GM23338 (cell line): ENCODE results near the gene ANO4. TPM values are rescaled to one million over a fixed set of nuclear protein-coding genes. Genes with fewer than 3 reads are reported as not detected.
"Not testable (repeated sequence)": the region's sequence is repeated elsewhere in the genome, so short reads cannot be mapped to it uniquely, and the experiment has no call there.

Experiments used
- ATAC-seq: fragments of 200-7000 bp; cut with Tn5 transposase; 3 replicates; pipeline ENCODE4 v1.9.1; 2020
- DNase-seq: peaks from one replicate; pipeline ENCODE4 v3.0.0-alpha.2; 2015; ENCODE audit warnings: low spot score
- H2AFZ ChIP-seq: fragments of 200-600 bp; sonication (generic); 2 replicates; pipeline ENCODE4 v1.8.0; 2016; ENCODE audit warnings: antibody characterized with exemption, mild to moderate bottlenecking, moderate library complexity
- H3F3A ChIP-seq: fragments of 200-600 bp; sonication (generic); replicated peaks from 2 replicates; pipeline ENCODE4 v1.8.0; 2017; ENCODE audit warnings: antibody characterized with exemption, mixed run types, low read depth
- H3K27ac ChIP-seq: fragments of 200-600 bp; sonication (generic); 2 replicates; pipeline ENCODE4 v1.6.1; 2016; ENCODE audit warnings: low read depth
- H3K27me3 ChIP-seq: fragments of 200-600 bp; sonication (generic); 2 replicates; pipeline ENCODE4 v1.8.0; 2016; ENCODE audit warnings: mild to moderate bottlenecking, mixed run types, moderate library complexity; ENCODE audit not compliant: insufficient read depth
- H3K36me3 ChIP-seq: fragments of 200-600 bp; sonication (generic); 2 replicates; pipeline ENCODE4 v1.8.0; 2016; ENCODE audit warnings: mild to moderate bottlenecking; ENCODE audit not compliant: insufficient read depth
- H3K4me1 ChIP-seq: fragments of 200-600 bp; sonication (generic); 2 replicates; pipeline ENCODE4 v1.8.0; 2016; ENCODE audit warnings: mild to moderate bottlenecking, moderate library complexity; ENCODE audit not compliant: insufficient read depth
- H3K4me2 ChIP-seq: fragments of 200-600 bp; sonication (generic); 2 replicates; pipeline ENCODE4 v1.7.1; 2017; ENCODE audit warnings: mixed run types
- H3K4me3 ChIP-seq: fragments of 200-600 bp; sonication (generic); 2 replicates; pipeline ENCODE4 v1.6.1; 2016; ENCODE audit warnings: mixed run types
- H3K79me2 ChIP-seq: fragments of 200-600 bp; sonication (generic); replicated peaks from 2 replicates; pipeline ENCODE4 v1.8.0; 2017; ENCODE audit warnings: mild to moderate bottlenecking; ENCODE audit not compliant: insufficient read depth
- H3K9me2 ChIP-seq: fragments of 200-600 bp; sonication (generic); 2 replicates; pipeline ENCODE4 v1.8.0; 2017; ENCODE audit not compliant: insufficient read depth
- H4K20me1 ChIP-seq: fragments of 200-600 bp; sonication (generic); replicated peaks from 2 replicates; pipeline ENCODE4 v1.8.0; 2017; ENCODE audit warnings: mild to moderate bottlenecking; ENCODE audit not compliant: insufficient read depth
- H3K27ac Mint-ChIP-seq: 2 replicates; pipeline ENCODE4 v1.8.0; 2020; ENCODE audit warnings: inconsistent platforms, mild to moderate bottlenecking, moderate library complexity, mixed read lengths
- H3K27me3 Mint-ChIP-seq: 3 replicates; pipeline ENCODE4 v1.8.0; 2022; ENCODE audit warnings: low read depth, mild to moderate bottlenecking, moderate library complexity, mixed read lengths, inconsistent platforms; ENCODE audit not compliant: insufficient read depth, poor library complexity
- H3K36me3 Mint-ChIP-seq: 3 replicates; pipeline ENCODE4 v1.8.0; 2021; ENCODE audit warnings: low read depth, mild to moderate bottlenecking, inconsistent platforms, moderate library complexity, mixed read lengths
- H3K4me1 Mint-ChIP-seq: 3 replicates; pipeline ENCODE4 v1.8.0; 2020; ENCODE audit warnings: mild to moderate bottlenecking, inconsistent platforms, mixed read lengths
- H3K4me3 Mint-ChIP-seq: 3 replicates; pipeline ENCODE4 v1.8.0; 2021; ENCODE audit warnings: moderate library complexity, mild to moderate bottlenecking, inconsistent platforms, mixed read lengths
- H3K9me3 Mint-ChIP-seq: 3 replicates; pipeline ENCODE4 v1.8.0; 2020; ENCODE audit warnings: moderate library complexity, mild to moderate bottlenecking, inconsistent platforms, mixed read lengths
- CREB1 ChIP-seq: fragments of 250-450 bp; sonication (Bioruptor Pico); IDR thresholded peaks from 2 replicates; pipeline ENCODE4 v1.5.0; 2020; ENCODE audit warnings: low read depth, mild to moderate bottlenecking, moderate library complexity
- CTCF ChIP-seq, 2 experiments: fragments of 200-600 bp in 1 of 2; sonication (generic) in 1 of 2; conservative IDR thresholded peaks; 2 replicates each; pipeline versions ENCODE4 v1.5.1 to v1.6.1; 2016 to 2017; ENCODE audit warnings: antibody characterized with exemption in 2 of 2, low read depth in 2 of 2, mild to moderate bottlenecking in 2 of 2, moderate library complexity in 1 of 2
- ETS1 ChIP-seq: IDR thresholded peaks from 2 replicates; pipeline ENCODE4 v1.6.1; 2016; ENCODE audit warnings: antibody characterized with exemption
- POLR2AphosphoS5 ChIP-seq: IDR thresholded peaks from 2 replicates; pipeline ENCODE4 v1.6.1; 2016; ENCODE audit warnings: antibody characterized with exemption, low read depth
- REST ChIP-seq: IDR thresholded peaks from one replicate; pipeline ENCODE4 v1.6.1; 2018; ENCODE audit warnings: antibody characterized with exemption; ENCODE audit not compliant: unreplicated experiment
- polyA plus RNA-seq: library from polyadenylated mRNA; unstranded; fragments of >200 nt; fragmentation: Nextera tagmentation; extraction: Ambion mirVana; gene quantifications from 2 replicates; pipeline ENCODE4 v1.2.1, GENCODE V29; 2016
- total RNA-seq: library from RNA; depleted of rRNA; stranded (reverse); fragments of >200 nt; shearing (Covaris generic); gene quantifications from 2 replicates; pipeline ENCODE4 v1.2.3, GENCODE V29; 2014

ANO4 gene
- total and polyA plus RNA-seq, 2 experiments from 2014 or later = 1.7 to 8.7 TPM

- not testable (repeated sequence) for H3K27ac ChIP-seq, H3K4me2 ChIP-seq, H4K20me1 ChIP-seq, H3K27ac Mint-ChIP-seq, ATAC-seq, H3K9me2 ChIP-seq, H3F3A ChIP-seq, H3K36me3 ChIP-seq, H3K27me3 Mint-ChIP-seq, H3K4me3 ChIP-seq, H2AFZ ChIP-seq, H3K27me3 ChIP-seq, H3K79me2 ChIP-seq, H3K4me3 Mint-ChIP-seq, H3K9me3 Mint-ChIP-seq, DNase-seq, H3K36me3 Mint-ChIP-seq
- H3K4me1 Mint-ChIP-seq = peaks cover 29% of the 10 kb centered on the region
- peaks cover 21% of the 10 kb centered on the region for H3K4me1 ChIP-seq
These were observed 194.9 kb downstream of the ANO4 start for GRCh38 chr12:100989509-100989908.

- Mint-ChIP-seq H3K4me3 (no peak overlapping the region), H3K27me3 (no peaks in the 10 kb centered on the region), H3K27ac (no peak overlapping the region), H3K36me3 (no peaks in the 10 kb centered on the region), H3K4me1 (peaks cover 36% of the 10 kb centered on the region), H3K9me3 (no peaks in the 10 kb centered on the region)
- no peak overlapping the region for H3K27ac ChIP-seq
- ATAC-seq (no peak), DNase-seq (no peak)
- no peaks in the 10 kb centered on the region for H3K9me2 ChIP-seq
- H3K27me3 ChIP-seq = no peaks in the 10 kb centered on the region
- H3K79me2 ChIP-seq = no peaks in the 10 kb centered on the region
- H3K36me3 ChIP-seq = no peaks in the 10 kb centered on the region
- no peaks in the 10 kb centered on the region for H3F3A ChIP-seq
- H3K4me1 ChIP-seq = peaks cover 21% of the 10 kb centered on the region
- no peak overlapping the region for H2AFZ ChIP-seq
- no peak overlapping the region for H3K4me3 ChIP-seq
- TF ChIP-seq CREB1 (CRISPR knock-in tag) (no peak), ETS1 (no peak), REST (no peak), POLR2AphosphoS5 (no peak), CTCF (conservative IDR thresholded peaks at IDR 0.05; ENCODE audit: low read depth in 2 of 2) (no peak)
- no peak overlapping the region for H3K4me2 ChIP-seq
- no peaks in the 10 kb centered on the region for H4K20me1 ChIP-seq
These were observed 196.5 kb downstream of the ANO4 start for GRCh38 chr12:100991102-100991501.
